GM12874 (cell line): ENCODE measurements around the gene CBLN4.

Experiments
- CTCF ChIP-seq: IDR thresholded peaks from 2 replicates; pipeline ENCODE4 v1.5.1; 2011; ENCODE audit warnings: low read depth, mild to moderate bottlenecking, control low read depth, low read length, moderate library complexity; ENCODE audit not compliant: insufficient read depth

CBLN4 gene

GRCh38 chr20:56004611-56005388, 519 bp downstream of the CBLN4 start:
- TF ChIP-seq CTCF, result no peak

GRCh38 chr20:56004007-56004406, 1.3 kb downstream of the CBLN4 start:
- no peak for TF ChIP-seq CTCF

GRCh38 chr20:56002908-56003800, 2.2 kb downstream of the CBLN4 start:
- no peak for TF ChIP-seq CTCF

GRCh38 chr20:56001890-56002289, 3.4 kb downstream of the CBLN4 start:
- TF ChIP-seq CTCF, result no peak

GRCh38 chr20:56001106-56001785, 4.1 kb downstream of the CBLN4 start:
- TF ChIP-seq CTCF, result no peak

- TF ChIP-seq CTCF, result no peak
Observed at GRCh38 chr20:55978550-55978949, 26.8 kb downstream of the CBLN4 start.
